Measurements from ENCODE around the gene LAS1L.
A peak's percentile ranks its signal among the peaks of the same experiment; 100 is the strongest.
"Not testable (repeated sequence)": the region's sequence is repeated elsewhere in the genome, so short reads cannot be mapped to it uniquely, and the experiment has no call there.

LAS1L gene

DNA sequence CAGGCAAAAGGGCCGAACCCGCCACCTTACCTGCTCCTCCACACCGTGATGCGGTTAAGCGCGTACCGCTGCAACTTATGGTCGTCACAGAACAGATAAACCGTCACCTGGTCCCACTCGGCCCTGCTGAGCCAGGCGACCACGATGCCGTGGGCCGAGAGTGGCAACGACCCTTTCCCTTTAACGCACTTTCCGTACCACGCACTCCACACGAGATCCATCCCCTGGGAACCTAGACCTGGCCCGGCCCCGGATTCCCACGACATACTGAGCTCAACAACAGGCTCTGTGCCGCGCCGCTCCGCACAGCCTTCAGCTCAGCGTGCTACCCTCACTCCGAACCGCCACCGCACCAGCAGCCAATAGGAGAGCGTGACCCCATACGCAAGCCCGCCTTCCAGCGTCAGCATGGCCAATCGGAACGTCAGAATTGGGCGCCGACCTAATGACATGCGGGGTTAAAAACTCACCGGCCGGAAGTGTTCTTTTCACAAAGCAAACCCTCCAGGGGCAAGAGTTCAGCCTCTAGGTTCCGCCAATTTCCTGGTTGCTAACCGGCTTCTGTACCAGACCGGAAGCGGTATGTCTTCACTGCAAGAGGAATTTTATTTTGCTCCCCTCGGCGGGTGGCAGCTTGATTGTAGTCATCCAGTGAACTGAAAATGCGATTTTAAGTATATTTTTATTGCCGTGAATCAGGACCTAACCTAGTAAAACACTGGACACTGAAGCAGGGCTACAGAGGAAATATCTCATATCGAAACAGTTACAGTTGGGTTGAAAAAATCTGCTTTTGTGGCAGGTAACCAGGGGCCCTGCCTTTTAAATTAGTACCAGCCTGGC is at the start of gene LAS1L:
LAS1L (minus strand) TSS at position 338 of the 843 bp plus-strand sequence; CDS start at position 266, 72 bp downstream.
- DNase-seq (ENCODE audit: low spot score): peak; percentile 91

GRCh38 chrX:65582450-65583082 is 48.0 kb upstream of the LAS1L start:
- DNase-seq (ENCODE audit: low spot score): no peak

DNA sequence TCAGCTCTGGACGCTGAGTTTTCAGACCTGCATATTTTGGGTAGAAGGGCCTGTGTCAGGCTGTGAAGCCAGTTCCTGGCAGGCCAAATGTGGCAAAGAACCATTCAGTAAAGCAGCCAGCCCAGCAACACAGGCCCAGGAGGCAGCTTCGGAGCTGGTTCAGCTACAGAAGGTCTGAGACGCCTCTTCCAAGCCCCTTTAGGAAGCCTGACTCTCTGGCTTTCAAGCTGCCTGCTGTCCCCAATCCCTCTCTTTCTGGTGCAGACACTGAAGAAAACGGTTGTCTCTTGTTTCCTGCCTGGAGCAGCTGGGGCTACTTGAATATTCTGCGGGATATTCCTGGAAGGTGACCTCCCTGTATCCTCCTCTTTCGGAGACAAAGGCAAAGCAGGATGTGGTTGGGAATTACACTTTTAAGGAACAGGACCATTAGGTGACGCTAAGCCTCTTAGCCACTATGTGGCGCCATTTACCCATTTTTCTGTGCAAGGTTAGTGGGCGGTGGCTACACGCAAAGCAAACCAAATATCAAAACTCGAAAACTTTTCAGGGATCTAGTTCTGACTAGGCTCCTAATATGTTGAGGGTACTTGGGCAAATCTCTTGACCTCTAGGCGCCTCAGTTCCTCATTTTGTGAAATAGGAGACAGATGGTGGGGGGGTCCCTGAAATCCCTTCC is 47.2 kb upstream of the LAS1L start:
- DNase-seq (ENCODE audit: low spot score): peak; percentile 69

GRCh38 chrX:65578346-65578745 is 43.8 kb upstream of the LAS1L start:
- DNase-seq (ENCODE audit: low spot score): no peak

DNA sequence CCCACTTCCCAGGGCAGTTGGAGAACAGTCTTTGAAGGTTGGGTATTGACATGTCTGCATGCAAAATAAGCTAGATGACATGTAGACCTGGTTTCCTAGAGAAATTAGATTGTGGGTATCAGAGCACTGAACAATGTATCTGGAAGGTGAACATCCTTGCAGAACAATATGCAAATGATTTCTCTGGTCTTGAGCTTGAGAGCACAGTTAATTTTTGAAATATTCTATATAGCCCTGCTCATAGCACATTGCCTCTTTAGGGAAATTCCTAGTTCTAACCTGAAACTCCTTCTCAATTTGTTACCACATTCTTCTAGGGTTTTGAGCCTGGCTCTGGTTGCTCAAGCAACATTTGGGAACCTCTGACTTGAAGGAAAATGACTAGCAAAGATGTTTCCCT is 41.6 kb upstream of the LAS1L start:
- no peak for DNase-seq (ENCODE audit: low spot score)

DNA sequence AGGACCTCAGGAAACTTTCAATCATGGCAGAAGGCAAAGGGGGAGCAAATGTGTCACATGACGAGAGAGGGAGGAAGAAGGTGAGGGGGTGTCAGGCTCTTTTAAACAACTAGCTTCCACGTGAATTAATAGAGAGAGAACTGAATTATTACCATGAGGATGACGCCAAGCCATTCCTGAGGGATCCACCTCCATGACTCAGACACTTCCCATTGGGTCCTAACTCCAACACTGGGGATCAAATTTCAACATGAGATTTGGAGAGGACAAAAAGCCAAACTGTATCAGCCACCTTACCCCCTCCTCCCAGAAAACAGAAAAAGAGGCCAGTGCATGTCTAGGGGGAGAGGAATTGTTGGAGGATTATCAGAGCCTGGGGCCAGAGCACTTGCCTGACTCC is 40.4 kb upstream of the LAS1L start:
- DNase-seq (ENCODE audit: low spot score): no peak

- no peak for DNase-seq (ENCODE audit: low spot score)
Measured at GRCh38 chrX:65574356-65574755, 39.8 kb upstream of the LAS1L start.

DNA sequence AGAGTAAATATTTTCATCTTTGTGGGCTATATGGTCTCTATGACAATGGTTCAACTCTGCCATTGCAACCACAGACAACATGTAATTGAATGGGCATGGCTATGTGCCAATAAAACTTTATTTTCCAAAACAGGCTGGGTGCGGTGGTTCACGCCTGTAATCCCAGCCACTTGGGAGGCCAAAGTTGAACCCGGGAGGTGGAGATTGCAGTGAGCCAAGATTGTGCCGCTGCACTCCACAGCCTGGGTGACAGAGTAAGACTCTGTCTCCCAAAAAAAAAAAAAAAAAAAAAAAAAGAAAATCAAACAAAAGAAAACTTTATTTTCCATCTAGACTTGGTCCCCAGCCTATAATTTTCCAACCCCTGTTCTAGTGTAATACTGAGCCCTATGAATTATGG is 38.4 kb upstream of the LAS1L start:
- no peak for DNase-seq (ENCODE audit: low spot score)

- DNase-seq (ENCODE audit: low spot score): not testable (repeated sequence)
Measured at GRCh38 chrX:65562850-65563249, 28.3 kb upstream of the LAS1L start.

DNA sequence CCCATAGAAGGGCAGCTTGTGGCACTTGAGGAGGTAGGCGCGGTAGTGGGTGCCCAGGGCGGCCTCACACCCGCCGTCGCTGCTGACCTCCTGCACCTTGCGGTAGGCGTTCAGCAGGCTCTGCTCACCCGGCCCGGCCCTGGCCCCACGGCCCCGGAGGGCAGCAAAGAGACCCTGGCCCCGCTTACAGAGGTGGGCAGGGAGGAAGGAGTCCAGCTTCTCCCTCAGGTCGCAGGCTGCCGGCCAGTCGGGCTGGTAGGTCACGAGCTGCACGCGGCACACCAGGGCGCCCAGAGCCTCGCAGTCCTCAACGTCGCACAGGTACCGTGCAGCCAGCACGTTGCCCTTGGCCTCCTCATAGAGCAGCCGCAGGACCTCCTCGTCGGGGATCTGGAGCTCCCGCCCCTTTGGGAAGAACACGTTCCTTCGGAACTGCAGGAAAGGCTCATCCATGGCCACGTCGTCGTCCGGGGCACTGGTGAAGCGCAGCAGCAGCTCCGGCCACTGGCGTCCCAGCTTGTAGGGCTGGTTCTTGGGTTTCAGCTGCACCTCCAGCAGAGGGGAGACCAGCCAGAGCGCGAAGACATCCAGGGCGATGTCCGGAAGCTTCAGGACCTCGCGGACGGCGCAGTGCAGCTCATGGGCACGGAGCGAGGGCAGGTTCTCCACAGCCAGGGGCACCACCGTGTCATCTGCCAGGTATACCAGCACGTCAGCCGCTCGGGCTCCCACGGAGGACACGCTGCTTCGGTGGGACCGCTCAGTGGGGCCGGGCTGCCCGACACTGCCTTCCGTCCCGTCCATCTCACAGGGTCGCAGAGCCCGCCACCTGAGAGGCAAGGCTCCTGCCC is 17.1 kb upstream of the LAS1L start:
- DNase-seq (ENCODE audit: low spot score): no peak

- no peak for DNase-seq (ENCODE audit: low spot score)
Measured at GRCh38 chrX:65551086-65551485, 16.5 kb upstream of the LAS1L start.

DNA sequence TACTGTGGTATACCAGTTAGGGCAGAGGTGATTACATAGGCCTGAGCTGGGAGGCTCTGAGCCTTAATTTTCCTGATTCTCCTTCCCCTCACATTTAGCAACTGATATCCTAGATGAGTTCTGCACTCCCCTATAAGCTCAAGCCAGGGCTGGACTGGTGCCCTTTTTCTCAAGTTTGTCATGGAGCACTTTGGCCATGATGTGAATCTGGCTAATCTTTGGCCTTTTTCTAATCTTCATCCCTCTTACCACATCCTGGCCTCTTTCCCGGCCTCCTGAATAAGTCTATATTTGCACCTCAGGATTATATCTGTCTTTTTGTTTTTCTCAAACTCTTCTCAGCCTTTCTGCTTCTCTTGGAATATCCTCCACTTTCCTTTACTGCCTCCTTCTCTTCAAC is 10.9 kb upstream of the LAS1L start:
- DNase-seq (ENCODE audit: low spot score): no peak

- no peak for DNase-seq (ENCODE audit: low spot score)
Measured at GRCh38 chrX:65537229-65537628, 2.6 kb upstream of the LAS1L start.

GRCh38 chrX:65536291-65536690 is 1.7 kb upstream of the LAS1L start:
- DNase-seq (ENCODE audit: low spot score): no peak

GRCh38 chrX:65532016-65532415 is 2.6 kb downstream of the LAS1L start:
- DNase-seq (ENCODE audit: low spot score): no peak

GRCh38 chrX:65528705-65529340 is 5.8 kb downstream of the LAS1L start:
- DNase-seq (ENCODE audit: low spot score): peak; percentile 56

DNA sequence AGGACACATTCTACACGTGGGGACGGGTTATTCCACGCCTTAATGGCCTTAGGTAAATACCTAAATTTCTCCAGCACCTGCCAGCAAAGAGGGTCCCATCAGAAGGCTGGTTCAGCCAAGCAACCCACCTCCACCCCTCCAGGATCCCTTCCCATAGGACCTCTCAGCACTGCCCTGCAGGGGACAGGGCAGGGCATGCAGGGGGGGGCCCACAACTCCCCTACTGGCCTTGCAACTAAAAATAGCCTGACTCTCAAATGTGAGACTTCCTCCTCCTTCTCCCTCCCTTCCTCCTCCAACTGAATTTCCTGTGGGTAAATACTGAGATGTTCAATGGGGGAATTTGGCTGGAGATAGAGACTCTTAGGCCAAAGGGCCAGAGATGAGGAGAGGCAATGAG is 6.3 kb downstream of the LAS1L start:
- no peak for DNase-seq (ENCODE audit: low spot score)

- no peak for DNase-seq (ENCODE audit: low spot score)
Measured at GRCh38 chrX:65524139-65524538, 10.4 kb downstream of the LAS1L start.

DNA sequence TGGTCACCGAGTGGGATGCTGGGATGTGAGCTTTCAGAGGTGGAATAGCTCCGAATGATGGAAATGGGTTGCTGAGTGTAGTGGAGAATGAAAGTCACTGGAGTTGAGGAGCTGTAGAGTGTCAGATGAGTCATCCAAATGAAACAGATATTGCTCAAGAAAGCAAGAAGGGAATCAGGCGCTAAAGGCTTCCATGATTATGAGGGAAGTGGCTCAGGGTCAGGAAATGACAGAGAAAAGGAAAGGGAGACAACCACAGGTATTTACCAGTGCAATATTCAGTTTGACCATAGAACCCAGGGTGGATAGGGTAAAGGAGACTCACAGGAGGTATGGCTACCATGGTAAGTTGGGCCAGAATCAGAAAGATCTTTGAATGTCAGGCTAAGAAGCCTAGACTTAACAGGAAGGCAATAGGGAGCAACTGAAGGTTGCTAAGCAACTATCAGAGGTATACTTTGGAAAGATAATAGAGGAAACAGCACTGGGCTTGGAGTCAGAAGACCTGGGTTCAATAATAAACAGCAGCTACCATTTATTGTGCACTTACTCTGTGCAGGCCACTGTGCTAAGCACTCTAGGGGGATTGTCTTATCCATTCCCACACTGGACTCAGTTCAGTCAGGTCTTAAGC is 11.7 kb downstream of the LAS1L start:
- no peak for DNase-seq (ENCODE audit: low spot score)

GRCh38 chrX:65519530-65519929 is 15.1 kb downstream of the LAS1L start:
- DNase-seq (ENCODE audit: low spot score): not testable (repeated sequence)

DNA sequence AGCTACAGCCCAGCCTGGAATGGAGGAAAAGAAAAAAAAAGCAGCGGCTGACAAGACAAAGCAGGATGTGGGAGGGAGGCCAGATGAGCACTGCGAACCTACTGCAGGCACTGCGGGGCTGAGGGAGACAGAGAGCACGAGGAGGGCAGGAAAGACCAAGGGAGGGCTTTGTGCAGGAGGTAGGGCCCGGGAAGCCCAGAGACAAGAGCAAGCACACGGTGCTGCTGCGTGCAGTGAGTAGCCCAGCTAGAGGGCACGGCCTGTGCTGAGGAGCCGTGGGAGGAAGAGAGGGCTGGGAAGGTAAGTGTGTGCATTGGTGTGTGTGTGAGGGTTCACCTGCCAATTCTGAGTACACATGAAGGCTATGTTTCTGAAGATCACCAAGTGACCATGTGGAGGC is 15.6 kb downstream of the LAS1L start:
- DNase-seq (ENCODE audit: low spot score): not testable (repeated sequence)
